ENCODE measurements around the gene GLT1D1.
"Not testable (repeated sequence)": the region's sequence is repeated elsewhere in the genome, so short reads cannot be mapped to it uniquely, and the experiment has no call there.

GLT1D1 gene

GRCh38 chr12:128820723-128821432 is 32.4 kb upstream of the GLT1D1 start:
- FAIRE-seq = no peak

- no peak for FAIRE-seq
These were observed 29.9 kb upstream of the GLT1D1 start for GRCh38 chr12:128823216-128823915.

- no peak for FAIRE-seq
These were observed 29.1 kb upstream of the GLT1D1 start, which contains the start of gene SLC15A4 for GRCh38 chr12:128823916-128824839. SLC15A4 (minus strand) TSS chr12:128823958; CDS start chr12:128823943, 15 bp downstream.

GRCh38 chr12:128825835-128826234 is 27.4 kb upstream of the GLT1D1 start:
- no peak for FAIRE-seq

- FAIRE-seq = no peak
These were observed 25.6 kb upstream of the GLT1D1 start for GRCh38 chr12:128827724-128828123.

- no peak for FAIRE-seq
These were observed 23.3 kb upstream of the GLT1D1 start for GRCh38 chr12:128829861-128830504.

GRCh38 chr12:128830505-128830893 is 22.8 kb upstream of the GLT1D1 start:
- no peak for FAIRE-seq

- FAIRE-seq = no peak
These were observed 19.9 kb upstream of the GLT1D1 start for GRCh38 chr12:128833418-128833817.

- not testable (repeated sequence) for FAIRE-seq
These were observed 13.4 kb upstream of the GLT1D1 start for GRCh38 chr12:128839885-128840284.

GRCh38 chr12:128840862-128841468 is 12.3 kb upstream of the GLT1D1 start:
- no peak for FAIRE-seq

GRCh38 chr12:128842579-128842978 is 10.7 kb upstream of the GLT1D1 start:
- FAIRE-seq = no peak

- no peak for FAIRE-seq
These were observed 9.7 kb upstream of the GLT1D1 start for GRCh38 chr12:128843538-128843937.

GRCh38 chr12:128844031-128844635 is 9.1 kb upstream of the GLT1D1 start:
- FAIRE-seq = no peak

- FAIRE-seq = not testable (repeated sequence)
These were observed 6.6 kb upstream of the GLT1D1 start for GRCh38 chr12:128846671-128847070.

GRCh38 chr12:128848371-128848770 is 4.9 kb upstream of the GLT1D1 start:
- FAIRE-seq = no peak

- not testable (repeated sequence) for FAIRE-seq
These were observed 3.5 kb upstream of the GLT1D1 start for GRCh38 chr12:128849806-128850205.

GRCh38 chr12:128850400-128850799 is 2.9 kb upstream of the GLT1D1 start:
- FAIRE-seq = no peak

- not testable (repeated sequence) for FAIRE-seq
These were observed 1.8 kb upstream of the GLT1D1 start for GRCh38 chr12:128851429-128851828.

- no peak for FAIRE-seq
These were observed 1.1 kb upstream of the GLT1D1 start for GRCh38 chr12:128852026-128852698.

- no peak for FAIRE-seq
These were observed 421 bp downstream of the GLT1D1 start for GRCh38 chr12:128853600-128854197.
